Measurements from ENCODE around the gene SEC63.
"Not testable (repeated sequence)": the region's sequence is repeated elsewhere in the genome, so short reads cannot be mapped to it uniquely, and the experiment has no call there.

SEC63 gene

GRCh38 chr6:107879941-107880340 is 78.1 kb downstream of the SEC63 start:
- Histone ChIP-seq H3K9me3 (no peaks in the 10 kb centered on the region), H4K20me1 (peaks cover 12% of the 10 kb centered on the region; the same call in 1 of the 2 replicates), H3K27ac (no peak overlapping the region), H3K36me3 (peaks cover 92% of the 10 kb centered on the region), H3K9ac (no peak overlapping the region), H3K27me3 (no peaks in the 10 kb centered on the region), H3K4me3 (no peak overlapping the region), H3K4me1 (no peaks in the 10 kb centered on the region), H3K4me2 (no peak overlapping the region)
- TF ChIP-seq Cebpa-rat (IDR thresholded peaks at IDR 0.05): no peak

- no peak overlapping the region for H3K4me3 ChIP-seq
- H3K27me3 ChIP-seq: no peaks in the 10 kb centered on the region
- H3K9me3 ChIP-seq: no peaks in the 10 kb centered on the region
- no peaks in the 10 kb centered on the region for H4K20me1 ChIP-seq
- H3K9ac ChIP-seq: no peak overlapping the region
- no peaks in the 10 kb centered on the region for H3K4me1 ChIP-seq
- H3K36me3 ChIP-seq: peaks cover 92% of the 10 kb centered on the region
- no peak overlapping the region for H3K27ac ChIP-seq
- H3K4me2 ChIP-seq: no peak overlapping the region
- TF ChIP-seq Cebpa-rat (IDR thresholded peaks at IDR 0.05): no peak
These were observed 80.0 kb downstream of the SEC63 start for GRCh38 chr6:107877968-107878367.

- Histone ChIP-seq H4K20me1 (0 out of 2 replicates have a peak, but pooled peaks cover 5% of the 10 kb centered on the region), H3K4me2 (no peak overlapping the region), H3K9me3 (no peaks in the 10 kb centered on the region), H3K9ac (no peak overlapping the region), H3K36me3 (peaks cover 85% of the 10 kb centered on the region), H3K27ac (no peak overlapping the region), H3K4me3 (no peak overlapping the region), H3K27me3 (no peaks in the 10 kb centered on the region), H3K4me1 (no peaks in the 10 kb centered on the region)
- no peak for TF ChIP-seq Cebpa-rat (IDR thresholded peaks at IDR 0.05)
These were observed 86.0 kb downstream of the SEC63 start for GRCh38 chr6:107871976-107872375.

- H3K4me1 ChIP-seq, H3K4me3 ChIP-seq, H3K27me3 ChIP-seq, H3K4me2 ChIP-seq, H3K9ac ChIP-seq, H3K9me3 ChIP-seq, H4K20me1 ChIP-seq, H3K27ac ChIP-seq: not testable (repeated sequence)
- peaks cover 83% of the 10 kb centered on the region for H3K36me3 ChIP-seq
These were observed 86.5 kb downstream of the SEC63 start for GRCh38 chr6:107871512-107871911.

GRCh38 chr6:107871016-107871415 is 87.0 kb downstream of the SEC63 start:
- Histone ChIP-seq H3K36me3 (peaks cover 83% of the 10 kb centered on the region), H3K4me3 (no peak overlapping the region), H3K27me3 (no peaks in the 10 kb centered on the region), H3K27ac (no peak overlapping the region), H4K20me1 (0 out of 2 replicates have a peak, but pooled peaks cover 5% of the 10 kb centered on the region), H3K9ac (no peak overlapping the region), H3K9me3 (no peaks in the 10 kb centered on the region), H3K4me2 (no peak overlapping the region), H3K4me1 (no peaks in the 10 kb centered on the region)
- TF ChIP-seq Cebpa-rat (IDR thresholded peaks at IDR 0.05): no peak

- Histone ChIP-seq H3K4me3 (no peak overlapping the region), H3K9me3 (no peaks in the 10 kb centered on the region), H3K4me1 (no peaks in the 10 kb centered on the region), H3K27me3 (no peaks in the 10 kb centered on the region), H3K36me3 (peaks cover 79% of the 10 kb centered on the region), H4K20me1 (0 out of 2 replicates have a peak, but pooled peaks cover 5% of the 10 kb centered on the region), H3K27ac (no peak overlapping the region), H3K9ac (no peak overlapping the region), H3K4me2 (no peak overlapping the region)
- TF ChIP-seq Cebpa-rat (IDR thresholded peaks at IDR 0.05): no peak
These were observed 87.6 kb downstream of the SEC63 start for GRCh38 chr6:107870381-107870780.

GRCh38 chr6:107869871-107870270 is 88.1 kb downstream of the SEC63 start:
- TF ChIP-seq Cebpa-rat (IDR thresholded peaks at IDR 0.05): no peak
- no peaks in the 10 kb centered on the region for H3K27me3 ChIP-seq
- H3K9me3 ChIP-seq: no peaks in the 10 kb centered on the region
- no peak overlapping the region for H3K4me3 ChIP-seq
- no peak overlapping the region for H3K27ac ChIP-seq
- H3K4me2 ChIP-seq: no peak overlapping the region
- H3K9ac ChIP-seq: no peak overlapping the region
- peaks cover 73% of the 10 kb centered on the region for H3K36me3 ChIP-seq
- H3K4me1 ChIP-seq: no peaks in the 10 kb centered on the region
- H4K20me1 ChIP-seq: 0 out of 2 replicates have a peak, but pooled peaks cover 5% of the 10 kb centered on the region

- no peak overlapping the region for H3K4me3 ChIP-seq
- H3K9me3 ChIP-seq: no peaks in the 10 kb centered on the region
- TF ChIP-seq Cebpa-rat (IDR thresholded peaks at IDR 0.05): no peak
- peaks cover 66% of the 10 kb centered on the region for H3K36me3 ChIP-seq
- H3K27me3 ChIP-seq: no peaks in the 10 kb centered on the region
- no peak overlapping the region for H3K9ac ChIP-seq
- H3K27ac ChIP-seq: no peak overlapping the region
- H4K20me1 ChIP-seq: 0 out of 2 replicates have a peak, but pooled peaks cover 5% of the 10 kb centered on the region
- H3K4me1 ChIP-seq: no peaks in the 10 kb centered on the region
- H3K4me2 ChIP-seq: no peak overlapping the region
These were observed 89.0 kb downstream of the SEC63 start for GRCh38 chr6:107868867-107869611.

- Histone ChIP-seq H4K20me1 (0 out of 2 replicates have a peak, but pooled peaks cover 5% of the 10 kb centered on the region), H3K4me3 (no peak overlapping the region), H3K9ac (no peak overlapping the region), H3K27me3 (no peaks in the 10 kb centered on the region), H3K4me2 (no peak overlapping the region), H3K9me3 (no peaks in the 10 kb centered on the region), H3K36me3 (peaks cover 56% of the 10 kb centered on the region), H3K4me1 (no peaks in the 10 kb centered on the region), H3K27ac (no peak overlapping the region)
- no peak for TF ChIP-seq Cebpa-rat (IDR thresholded peaks at IDR 0.05)
These were observed 90.7 kb downstream of the SEC63 start for GRCh38 chr6:107867302-107867615.

GRCh38 chr6:107866606-107867301 is 91.3 kb downstream of the SEC63 start:
- Histone ChIP-seq H3K4me1 (no peaks in the 10 kb centered on the region), H3K9me3 (no peaks in the 10 kb centered on the region), H3K4me2 (no peak overlapping the region), H3K4me3 (no peak overlapping the region), H4K20me1 (0 out of 2 replicates have a peak, but pooled peaks cover 5% of the 10 kb centered on the region), H3K27ac (no peak overlapping the region), H3K36me3 (peaks cover 52% of the 10 kb centered on the region), H3K27me3 (no peaks in the 10 kb centered on the region), H3K9ac (no peak overlapping the region)
- no peak for TF ChIP-seq Cebpa-rat (IDR thresholded peaks at IDR 0.05)

All from BLaER1 (cell line).